ENCODE data around the gene ARID1B.

Gene ARID1B

GRCh38 chr6:157032923-157033322 is 255.7 kb downstream of the ARID1B start:
- Histone ChIP-seq H2AFZ (ENCODE audit: low read length) (no peak overlapping the region), H3K4me3 (ENCODE audit: low read length) (peak overlapping the region; percentile 61; the same call in 1 of the 2 replicates), H3K4me1 (ENCODE audit: low read length) (0 out of 2 replicates have a peak, but pooled peaks cover 4% of the 10 kb centered on the region), H3K9me3 (replicated peaks; ENCODE audit: insufficient read depth, low read length) (no peaks in the 10 kb centered on the region), H3K36me3 (replicated peaks; ENCODE audit: insufficient read depth, low read length) (no peaks in the 10 kb centered on the region), H3K27ac (ENCODE audit: low read length) (no peak overlapping the region), H3K27me3 (replicated peaks; ENCODE audit: insufficient read depth, low read length) (no peaks in the 10 kb centered on the region), H3F3A (ENCODE audit: insufficient read depth, low read length) (no peaks in the 10 kb centered on the region), H3K9ac (ENCODE audit: low read length) (no peak overlapping the region; the same call in 1 of the 2 replicates), H3K79me2 (ENCODE audit: low read length) (peaks cover 74% of the 10 kb centered on the region), H3K4me2 (ENCODE audit: low read depth, low read length) (peak overlapping the region; percentile 76), H3K9me2 (replicated peaks; ENCODE audit: insufficient read depth, low read length) (no peaks in the 10 kb centered on the region), H4K20me1 (ENCODE audit: insufficient read depth, low read length) (no peaks in the 10 kb centered on the region)
- DNase-seq: no peak
- no peak for TF ChIP-seq CTCF (IDR thresholded peaks at IDR 0.05; ENCODE audit: low read length)
- no peak for TF ChIP-seq EZH2 (optimal IDR thresholded peaks at IDR 0.05; ENCODE audit: low read depth, low read length)
- no peak for TF ChIP-seq EZH2phosphoT487 (IDR thresholded peaks at IDR 0.05; ENCODE audit: low read length)

- no peak for TF ChIP-seq EZH2phosphoT487 (IDR thresholded peaks at IDR 0.05; ENCODE audit: low read length)
- TF ChIP-seq EZH2 (optimal IDR thresholded peaks at IDR 0.05; ENCODE audit: low read depth, low read length): no peak
- no peak for TF ChIP-seq CTCF (IDR thresholded peaks at IDR 0.05; ENCODE audit: low read length)
- peaks cover 72% of the 10 kb centered on the region for H3K79me2 ChIP-seq (ENCODE audit: low read length)
- H3K27me3 ChIP-seq (replicated peaks; ENCODE audit: insufficient read depth, low read length): no peaks in the 10 kb centered on the region
- H3F3A ChIP-seq (ENCODE audit: insufficient read depth, low read length): no peaks in the 10 kb centered on the region
- H3K9me3 ChIP-seq (replicated peaks; ENCODE audit: insufficient read depth, low read length): no peaks in the 10 kb centered on the region
- no peaks in the 10 kb centered on the region for H3K36me3 ChIP-seq (replicated peaks; ENCODE audit: insufficient read depth, low read length)
- H4K20me1 ChIP-seq (ENCODE audit: insufficient read depth, low read length): no peaks in the 10 kb centered on the region
- H3K4me2 ChIP-seq (ENCODE audit: low read depth, low read length): peak overlapping the region; percentile 76
- no peak overlapping the region for H2AFZ ChIP-seq (ENCODE audit: low read length)
- peak overlapping the region; percentile 37; the same call in 1 of the 2 replicates for H3K9ac ChIP-seq (ENCODE audit: low read length)
- H3K9me2 ChIP-seq (replicated peaks; ENCODE audit: insufficient read depth, low read length): no peaks in the 10 kb centered on the region
- no peak for DNase-seq
- peak overlapping the region; percentile 61 for H3K4me3 ChIP-seq (ENCODE audit: low read length)
- peak overlapping the region; percentile 31; the same call in 1 of the 2 replicates for H3K27ac ChIP-seq (ENCODE audit: low read length)
- 0 out of 2 replicates have a peak, but pooled peaks cover 4% of the 10 kb centered on the region for H3K4me1 ChIP-seq (ENCODE audit: low read length)
These were observed 256.4 kb downstream of the ARID1B start for GRCh38 chr6:157033428-157034140.

DNA sequence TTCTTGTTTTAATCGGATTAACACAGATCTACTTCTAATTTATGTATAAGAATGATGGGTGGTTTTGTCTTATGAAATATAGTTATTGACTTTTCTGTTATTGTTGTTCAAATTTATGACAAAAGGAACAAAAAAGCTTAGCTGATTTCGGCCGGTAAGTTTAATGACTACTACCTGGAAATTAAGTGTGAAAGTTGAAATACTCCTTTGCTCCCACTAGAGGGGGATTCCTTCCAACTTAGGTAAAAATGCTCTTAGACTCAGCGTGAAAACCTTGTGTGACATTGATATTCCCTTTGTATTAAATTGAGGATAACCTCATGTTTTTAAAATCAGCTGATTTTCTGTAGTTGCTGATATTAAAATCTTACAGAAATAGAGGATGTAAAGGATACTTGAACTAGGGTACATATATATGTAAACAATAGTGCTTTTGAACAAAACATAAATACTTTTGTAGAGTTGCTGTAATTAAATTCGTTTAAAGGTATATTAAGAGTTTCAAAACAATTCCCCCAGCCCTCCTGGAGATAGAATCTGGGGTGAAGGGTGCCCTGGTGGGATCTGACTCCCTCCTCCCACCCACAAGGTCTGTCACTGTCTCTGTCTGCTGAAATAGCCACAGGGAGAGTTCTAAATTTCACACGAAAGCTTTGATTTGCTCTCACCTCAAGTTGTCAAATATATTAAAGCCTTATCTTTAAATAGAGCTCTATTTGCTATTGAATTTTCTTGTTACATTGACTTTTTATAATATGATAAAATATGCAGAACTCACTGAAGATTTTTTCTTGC is 257.5 kb downstream of the ARID1B start:
- no peak overlapping the region for H3K9ac ChIP-seq (ENCODE audit: low read length)
- no peaks in the 10 kb centered on the region for H3K9me2 ChIP-seq (replicated peaks; ENCODE audit: insufficient read depth, low read length)
- H3K36me3 ChIP-seq (replicated peaks; ENCODE audit: insufficient read depth, low read length): no peaks in the 10 kb centered on the region
- 0 out of 2 replicates have a peak, but pooled peaks cover 4% of the 10 kb centered on the region for H3K4me1 ChIP-seq (ENCODE audit: low read length)
- H3F3A ChIP-seq (ENCODE audit: insufficient read depth, low read length): no peaks in the 10 kb centered on the region
- H3K27ac ChIP-seq (ENCODE audit: low read length): no peak overlapping the region
- peaks cover 62% of the 10 kb centered on the region for H3K79me2 ChIP-seq (ENCODE audit: low read length)
- peak; percentile 36 for DNase-seq
- H4K20me1 ChIP-seq (ENCODE audit: insufficient read depth, low read length): no peaks in the 10 kb centered on the region
- no peak overlapping the region for H2AFZ ChIP-seq (ENCODE audit: low read length)
- peak; percentile 44 for TF ChIP-seq CTCF (IDR thresholded peaks at IDR 0.05; ENCODE audit: low read length)
- no peak for TF ChIP-seq EZH2phosphoT487 (IDR thresholded peaks at IDR 0.05; ENCODE audit: low read length)
- no peaks in the 10 kb centered on the region for H3K9me3 ChIP-seq (replicated peaks; ENCODE audit: insufficient read depth, low read length)
- H3K27me3 ChIP-seq (replicated peaks; ENCODE audit: insufficient read depth, low read length): no peaks in the 10 kb centered on the region
- H3K4me3 ChIP-seq (ENCODE audit: low read length): no peak overlapping the region
- peak overlapping the region; percentile 76 for H3K4me2 ChIP-seq (ENCODE audit: low read depth, low read length)

All from MM.1S (cell line).